GM10248 (cell line): ENCODE measurements around the gene C12orf42.

Source experiments
- CTCF ChIA-PET: fragments of 300-600 bp; sonication (Branson Sonifier 250); formaldehyde crosslinking; extraction: SDS; loops from one replicate; lab custom pipeline; 2021; ENCODE audit warnings: antibody characterized with exemption; lab: Yijun Ruan, JAX
- POLR2A ChIA-PET: fragments of 350-650 bp; sonication (Branson Sonifier 250); formaldehyde crosslinking; extraction: SDS; loops from one replicate; lab custom pipeline; 2020; ENCODE audit warnings: antibody characterized with exemption; lab: Yijun Ruan, JAX
- DNase-seq: peaks from one replicate; pipeline ENCODE4 v3.0.0; 2012; ENCODE audit errors: extremely low spot score
- TF ChIP-seq, protein P1 (sequence below): IDR thresholded peaks from 2 replicates; pipeline ENCODE4 v1.5.1; 2012; ENCODE audit warnings: mild to moderate bottlenecking, low read depth; ENCODE audit errors: extremely low read depth, missing control alignments, control extremely low read depth

C12orf42 gene

DNA sequence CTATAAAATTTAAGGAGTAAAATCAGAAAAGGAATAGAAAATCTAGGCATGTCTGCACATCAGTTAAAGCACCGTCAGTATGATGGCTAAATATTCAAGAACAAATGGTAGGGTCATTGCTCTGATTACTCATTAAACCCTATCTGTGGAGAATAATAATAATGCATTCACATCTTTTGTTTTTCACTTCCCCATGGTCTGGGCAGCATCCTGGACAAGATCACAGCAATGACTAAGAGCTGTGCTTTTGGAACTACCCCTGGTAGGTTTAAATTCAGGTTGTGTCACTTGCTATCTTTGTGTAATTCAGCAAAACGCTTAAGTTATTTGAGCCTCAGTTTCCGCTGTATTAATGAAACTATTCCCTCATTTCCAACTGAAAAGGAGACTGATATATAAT, 33.1 kb downstream of the C12orf42 start:
- DNase-seq = peak; percentile 42
- POLR2A ChIA-PET = no interaction called here
- CTCF ChIA-PET = interaction anchor here (0.9 to 1.3 kb wide), 3 partner anchors 9 to 11 kb away, joined by 3 to 5 read pairs (median 4); no protein-coding TSS in a partner anchor
- TF ChIP-seq, protein P1, sequence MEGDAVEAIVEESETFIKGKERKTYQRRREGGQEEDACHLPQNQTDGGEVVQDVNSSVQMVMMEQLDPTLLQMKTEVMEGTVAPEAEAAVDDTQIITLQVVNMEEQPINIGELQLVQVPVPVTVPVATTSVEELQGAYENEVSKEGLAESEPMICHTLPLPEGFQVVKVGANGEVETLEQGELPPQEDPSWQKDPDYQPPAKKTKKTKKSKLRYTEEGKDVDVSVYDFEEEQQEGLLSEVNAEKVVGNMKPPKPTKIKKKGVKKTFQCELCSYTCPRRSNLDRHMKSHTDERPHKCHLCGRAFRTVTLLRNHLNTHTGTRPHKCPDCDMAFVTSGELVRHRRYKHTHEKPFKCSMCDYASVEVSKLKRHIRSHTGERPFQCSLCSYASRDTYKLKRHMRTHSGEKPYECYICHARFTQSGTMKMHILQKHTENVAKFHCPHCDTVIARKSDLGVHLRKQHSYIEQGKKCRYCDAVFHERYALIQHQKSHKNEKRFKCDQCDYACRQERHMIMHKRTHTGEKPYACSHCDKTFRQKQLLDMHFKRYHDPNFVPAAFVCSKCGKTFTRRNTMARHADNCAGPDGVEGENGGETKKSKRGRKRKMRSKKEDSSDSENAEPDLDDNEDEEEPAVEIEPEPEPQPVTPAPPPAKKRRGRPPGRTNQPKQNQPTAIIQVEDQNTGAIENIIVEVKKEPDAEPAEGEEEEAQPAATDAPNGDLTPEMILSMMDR = no peak

DNA sequence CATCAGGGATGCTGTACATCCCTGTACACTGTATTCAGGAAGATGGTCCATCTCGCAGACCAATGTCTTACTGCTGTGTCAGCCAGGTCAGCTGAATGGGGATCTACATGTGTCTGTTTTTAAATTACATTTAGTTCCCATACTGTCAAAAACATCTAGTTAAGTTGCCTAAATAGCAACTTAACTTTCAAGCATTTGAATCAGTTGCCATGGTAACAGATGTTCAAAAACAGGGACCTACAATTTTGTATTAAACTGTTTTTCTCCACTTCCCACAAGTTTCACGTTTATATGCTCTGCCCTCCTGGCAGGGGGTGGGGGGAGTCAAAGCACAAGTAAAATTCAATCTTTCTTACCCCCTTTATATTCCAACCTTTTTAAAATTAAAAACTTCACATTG, 38.3 kb downstream of the C12orf42 start:
- DNase-seq = no peak
- ChIA-PET CTCF (interaction anchor here (1.0 kb wide), 1 partner anchor 89 kb away, joined by 3 read pairs; no protein-coding TSS in a partner anchor), POLR2A (no interaction called here)
- TF ChIP-seq, protein P1 = no peak

DNA sequence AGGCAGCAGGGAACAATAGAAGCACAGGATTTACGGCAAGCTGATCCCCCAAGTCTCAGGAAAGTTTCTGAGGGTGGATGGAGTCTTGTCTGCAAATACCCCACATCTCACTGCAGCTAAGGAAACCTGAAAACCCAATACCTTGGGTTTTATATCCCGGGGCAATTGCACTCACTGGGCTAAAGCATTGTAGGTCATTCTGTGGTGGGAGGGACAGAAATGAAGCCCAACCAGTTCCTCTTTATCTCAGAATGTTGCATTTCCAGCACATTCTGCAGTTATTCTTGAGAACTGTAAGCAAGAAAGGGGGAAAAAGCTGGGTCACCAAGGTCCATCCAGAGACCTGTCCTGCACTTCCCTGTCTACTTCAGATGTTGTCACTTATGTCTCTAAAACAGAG, 39.8 kb downstream of the C12orf42 start:
- POLR2A ChIA-PET = no interaction called here
- TF ChIP-seq, protein P1 = no peak
- CTCF ChIA-PET = no interaction called here
- DNase-seq = no peak

DNA sequence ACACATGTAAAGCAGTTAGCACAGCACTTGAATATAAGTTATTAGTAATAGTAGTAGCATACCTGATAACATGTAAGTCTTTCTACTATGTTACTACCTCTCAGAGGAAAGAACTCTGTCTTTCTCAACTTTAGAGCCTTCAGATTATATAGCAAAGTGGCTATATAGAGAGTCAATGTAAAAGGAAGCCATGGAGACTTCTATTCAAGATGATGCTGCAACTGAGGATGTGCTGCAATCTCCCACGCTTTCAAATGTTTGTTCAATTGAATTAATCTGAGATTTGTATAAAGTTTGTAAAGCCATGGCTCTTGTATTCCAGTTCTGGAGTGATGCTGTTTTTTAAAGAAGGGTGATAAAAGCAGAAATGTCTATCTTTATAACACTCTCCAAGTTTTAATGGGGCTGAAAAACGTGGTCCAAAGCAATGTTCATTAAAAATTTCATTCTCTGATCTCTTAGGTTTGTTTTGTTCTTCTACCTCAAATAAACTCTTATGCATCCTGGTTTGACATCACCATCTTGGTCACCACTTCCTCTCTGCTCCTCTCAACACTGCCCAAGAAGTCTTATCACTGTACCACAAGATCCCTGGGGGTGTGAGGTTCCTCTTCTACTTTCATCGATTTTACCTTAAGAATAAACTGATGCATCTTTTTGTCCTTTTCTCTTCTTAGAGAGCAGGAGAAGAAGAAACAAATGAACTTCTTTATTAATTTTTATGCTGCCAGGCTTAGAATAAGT, 40.6 kb downstream of the C12orf42 start:
- ChIA-PET POLR2A (no interaction called here), CTCF (no interaction called here)
- DNase-seq = no peak
- TF ChIP-seq, protein P1 = no peak

DNA sequence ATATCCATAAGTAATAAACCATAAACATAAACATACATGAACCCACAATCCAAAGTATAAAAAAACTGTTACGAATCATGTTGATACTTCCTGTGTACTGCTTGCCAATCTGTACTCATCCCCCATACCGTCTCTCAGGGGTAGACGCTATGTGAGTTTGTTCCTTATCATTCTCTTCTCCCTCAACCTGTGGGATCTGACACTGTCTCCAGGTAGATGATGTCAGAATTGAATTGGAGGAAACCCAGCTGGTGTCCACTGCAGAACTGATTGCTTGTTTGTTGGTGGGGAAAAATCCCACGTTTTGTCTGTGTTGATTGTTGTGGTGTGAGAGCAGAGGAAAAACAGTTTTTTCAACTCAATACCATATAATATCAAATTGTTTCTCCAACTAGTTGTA, 50.8 kb downstream of the C12orf42 start:
- CTCF ChIA-PET = no interaction called here

DNA sequence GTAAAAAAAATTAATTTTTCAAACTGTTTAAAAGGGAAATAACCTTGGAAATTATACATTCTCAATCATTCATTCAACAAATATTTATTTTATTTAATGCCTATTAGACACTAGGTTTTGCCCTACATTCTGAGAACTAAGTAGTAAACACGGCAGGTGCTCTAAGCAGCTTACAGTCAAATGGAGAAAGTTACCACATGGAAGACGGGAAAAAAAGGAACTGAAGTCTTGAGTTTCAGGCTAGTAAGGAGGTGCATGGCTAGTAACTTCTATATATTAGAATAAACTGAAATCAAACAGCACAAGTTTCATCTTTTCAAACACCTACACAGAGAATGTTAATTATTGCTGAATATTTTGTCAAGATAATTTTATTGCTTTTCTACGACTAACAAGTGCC, 52.9 kb downstream of the C12orf42 start:
- TF ChIP-seq, protein P1 = no peak
- CTCF ChIA-PET = no interaction called here
- POLR2A ChIA-PET = no interaction called here
- DNase-seq = no peak

More for the DNA sequence above, 50.8 kb downstream of the C12orf42 start:
- DNase-seq = no peak
- POLR2A ChIA-PET = no interaction called here
- TF ChIP-seq, protein P1 = no peak
